GM12878 (cell line): ENCODE measurements around the gene EBF3. TPM values are rescaled to one million over a fixed set of nuclear protein-coding genes. Genes with fewer than 3 reads are reported as not detected.

ENCODE experiments used
- ATAC-seq: fragments of 200-7000 bp; cut with Tn5 transposase; 3 replicates; pipeline ENCODE4 v1.9.1; 2020; ENCODE audit warnings: mild to moderate bottlenecking, moderate library complexity
- BruUV-seq: library from RNA; stranded (reverse); fragments of 400-500 nt; replicated peaks from 2 replicates; lab custom pipeline; 2021; lab: Mats Ljungman, UMichigan
- CTCF ChIA-PET: fragments of 300-600 bp; sonication (Branson Sonifier 250); formaldehyde crosslinking; extraction: SDS; loops from one replicate; lab custom pipeline; 2021; ENCODE audit warnings: inconsistent platforms; lab: Yijun Ruan, JAX
- POLR2A ChIA-PET: fragments of 350-600 bp; formaldehyde crosslinking; extraction: SDS; loops from one replicate; lab custom pipeline; 2021; ENCODE audit warnings: inconsistent platforms; lab: Charles Lee
- RAD21 ChIA-PET: fragments of 300-600 bp; sonication (Branson Sonifier 250); formaldehyde crosslinking; loops from one replicate; lab custom pipeline; 2023; ENCODE audit warnings: antibody characterized with exemption; ENCODE audit not compliant: unreplicated experiment; lab: Charles Lee
- SMC1A ChIA-PET: fragments of 300-600 bp; sonication (Branson Sonifier 250); formaldehyde crosslinking; loops from one replicate; lab custom pipeline; 2023; ENCODE audit not compliant: unreplicated experiment, uncharacterized antibody; lab: Charles Lee
- DNase-seq: peaks from one replicate; pipeline ENCODE4 v3.0.0-alpha.2; 2011; ENCODE audit warnings: low read depth, low spot score
- FAIRE-seq: peaks from 3 replicates; lab custom pipeline; 2011; peaks lifted over from hg19 to GRCh38; lab: Jason Lieb, UNC
- H2AFZ ChIP-seq: 2 replicates; pipeline ENCODE4 v1.6.0; 2011; ENCODE audit warnings: low read depth, low read length, control low read depth; ENCODE audit not compliant: control insufficient read depth
- H3K27ac ChIP-seq: 2 replicates; pipeline ENCODE4 v1.5.1; 2011; ENCODE audit warnings: control low read depth; ENCODE audit not compliant: control insufficient read depth, insufficient read depth
- H3K27me3 ChIP-seq, 2 experiments: replicated peaks in 1 of 2; 2 replicates each; pipeline versions ENCODE4 v1.6.0 to v1.6.1; 2011; ENCODE audit warnings: low read length in 1 of 2; ENCODE audit not compliant: control insufficient read depth in 2 of 2, insufficient read depth in 2 of 2
- H3K36me3 ChIP-seq, 2 experiments: 2 replicates each; pipeline ENCODE4 v1.5.1; 2011; ENCODE audit warnings: low read length in 1 of 2; ENCODE audit not compliant: control insufficient read depth in 2 of 2, insufficient read depth in 2 of 2
- H3K4me1 ChIP-seq: 2 replicates; pipeline ENCODE4 v1.6.1; 2011; ENCODE audit warnings: mild to moderate bottlenecking, low read length, moderate library complexity, mixed read lengths; ENCODE audit not compliant: control insufficient read depth, insufficient read depth
- H3K4me2 ChIP-seq: 2 replicates; pipeline ENCODE4 v1.6.0; 2011; ENCODE audit warnings: control low read depth; ENCODE audit not compliant: control insufficient read depth, insufficient read depth
- H3K4me3 ChIP-seq: fragments of 200-600 bp; sonication (generic); 2 replicates; pipeline ENCODE4 v1.5.1; 2016
- H3K79me2 ChIP-seq: 2 replicates; pipeline ENCODE4 v1.6.0; 2011; ENCODE audit warnings: low read length; ENCODE audit not compliant: control insufficient read depth, insufficient read depth
- H3K9ac ChIP-seq: 2 replicates; pipeline ENCODE4 v1.8.0; 2011; ENCODE audit warnings: low read length, control low read depth, mixed read lengths; ENCODE audit not compliant: control insufficient read depth, insufficient read depth
- H3K9me3 ChIP-seq: replicated peaks from 3 replicates; pipeline ENCODE4 v1.5.1; 2011; ENCODE audit warnings: mild to moderate bottlenecking, low read length; ENCODE audit not compliant: control insufficient read depth, insufficient read depth
- H4K20me1 ChIP-seq: 2 replicates; pipeline ENCODE4 v1.6.0; 2011; ENCODE audit not compliant: control insufficient read depth, insufficient read depth
- BCL11A ChIP-seq: IDR thresholded peaks from 2 replicates; pipeline ENCODE4 v1.6.1; 2011; ENCODE audit warnings: low read depth, low read length
- NR2C1 ChIP-seq: fragments of 450-650 bp; IDR thresholded peaks from 2 replicates; pipeline ENCODE4 v1.6.1; 2017; ENCODE audit warnings: antibody characterized with exemption, mild to moderate bottlenecking, moderate library complexity
- RB1 ChIP-seq: fragments of 450-650 bp; formaldehyde crosslinking; IDR thresholded peaks from 2 replicates; pipeline ENCODE4 v1.6.1; 2017; ENCODE audit warnings: mild to moderate bottlenecking, borderline replicate concordance
- SIN3A ChIP-seq: IDR thresholded peaks from 2 replicates; pipeline ENCODE4 v1.6.1; 2012; ENCODE audit warnings: low read depth, low read length, improper control_type of control experiment
- SMC3 ChIP-seq: IDR thresholded peaks from 2 replicates; pipeline ENCODE4 v1.6.1; 2011; ENCODE audit warnings: low read length, improper control_type of control experiment, borderline replicate concordance
- STAT3 ChIP-seq: IDR thresholded peaks from 2 replicates; pipeline ENCODE4 v1.6.1; 2011; ENCODE audit warnings: low read depth, low read length, improper control_type of control experiment
- TCF3 ChIP-seq: IDR thresholded peaks from 2 replicates; pipeline ENCODE4 v1.6.1; 2012; ENCODE audit warnings: low read depth, mild to moderate bottlenecking, low read length, borderline replicate concordance; ENCODE audit not compliant: insufficient read depth
- WGBS: methylation state at CpG from one replicate; pipeline ENCODE4 v1.1.6; 2016; ENCODE audit warnings: low lambda C conversion rate; ENCODE audit not compliant: insufficient replicate concordance, insufficient coverage; ENCODE audit errors: missing lambda C conversion rate; 5-methylcytosine and 5-hydroxymethylcytosine counted together
- in situ Hi-C: fragments of 300-500 bp; cut with MboI; formaldehyde crosslinking; loops from 9 replicates; pipeline ENCODE4 v1.14.3; 2018; ENCODE audit warnings: mixed read lengths
- intact Hi-C: fragments of 100-400 bp; cut with micrococcal nuclease; formaldehyde crosslinking; loops from one replicate; pipeline ENCODE4 v1.14.2; 2022; ENCODE audit not compliant: unreplicated experiment
- polyA plus RNA-seq, 11 experiments: library from polyadenylated mRNA; depleted of rRNA in 4 of 11; unstranded in 6 of 11; stranded (reverse) in 5 of 11; fragments of >200 nt; fragmentation: Nextera tagmentation in 4 of 11; fragmentation: Illumina TruSeq in 1 of 11; extraction: Ambion mirVana in 4 of 11; extraction: Trizol in 1 of 11; gene quantifications; 1 replicate in 1 of 11; 2 replicates in 10 of 11; pipeline versions ENCODE4 v1.2.1 to v1.2.3, GENCODE V29; 2011 to 2016; ENCODE audit warnings: inconsistent platforms in 2 of 11, missing spikeins in 2 of 11, low read depth in 1 of 11
- total RNA-seq, 4 experiments: library from RNA; depleted of rRNA in 3 of 4; stranded (reverse); fragments of >200 nt in 3 of 4; fragmentation: Illumina TruSeq in 1 of 4; extraction: Trizol in 1 of 4; gene quantifications; 2 replicates each; pipeline versions ENCODE4 v1.2.1 to v1.2.3, GENCODE V29; 2013 to 2021
- TF ChIP-seq, protein P1 (sequence below): IDR thresholded peaks from 2 replicates; pipeline ENCODE4 v1.6.1; 2012; ENCODE audit warnings: improper control_type of control experiment, low read depth, low read length; ENCODE audit not compliant: insufficient replicate concordance
- TF ChIP-seq, protein P2 (sequence below): fragments of 450-650 bp; IDR thresholded peaks from 2 replicates; pipeline ENCODE4 v1.6.1; 2018; ENCODE audit warnings: mild to moderate bottlenecking, low read depth, moderate library complexity; ENCODE audit not compliant: partially characterized antibody

Gene EBF3
- total and polyA plus RNA-seq, 10 of the 15 experiments (the other 5 are each of a cell fraction or from before 2014, with no cell fraction given): not detected

DNA sequence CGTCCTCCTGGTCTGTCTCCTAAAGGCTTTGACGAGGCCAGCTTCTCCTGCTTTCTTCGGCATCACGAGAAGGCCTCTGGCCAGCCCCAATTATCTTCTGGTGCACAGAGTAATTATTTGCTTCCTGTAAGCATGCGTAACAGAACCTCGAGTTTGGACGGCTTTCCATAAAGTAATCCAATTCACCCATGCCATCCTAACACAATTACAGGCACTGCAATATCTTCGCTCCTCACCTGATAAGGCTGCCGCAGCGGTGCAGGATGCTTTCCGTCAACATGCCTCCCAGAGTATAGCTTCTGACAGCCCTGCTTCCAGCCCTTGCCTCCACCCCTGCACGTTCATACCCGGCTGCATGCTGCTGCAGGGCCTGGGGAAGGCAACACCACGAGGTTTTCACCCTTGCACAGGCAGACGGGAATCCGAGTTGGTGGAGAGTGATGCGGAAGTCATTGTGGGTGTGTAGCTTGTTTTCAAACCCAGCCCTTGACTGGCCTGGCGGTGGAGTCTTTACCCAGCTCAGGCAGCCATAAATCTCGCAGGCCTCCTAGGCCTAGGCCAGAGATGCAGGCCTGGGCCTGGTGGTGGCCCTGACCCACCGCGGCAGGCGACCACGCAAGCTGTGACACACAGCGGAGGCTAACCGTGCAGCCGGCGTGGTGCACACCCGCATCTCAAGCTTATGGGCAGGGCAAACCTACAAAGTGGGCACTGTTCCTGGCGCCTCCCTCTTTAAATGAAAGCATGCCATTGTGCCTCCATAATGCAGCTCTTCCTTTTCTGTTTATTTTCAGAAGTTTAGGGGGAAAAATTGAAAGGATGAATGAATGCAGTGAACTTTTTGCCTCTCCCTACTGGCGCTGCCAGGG is 12.7 kb downstream of the EBF3 start:
- TF ChIP-seq SMC3 (no peak), RB1 (no peak), BCL11A (no peak), TCF3 (no peak)
- H3K27me3 ChIP-seq: no peaks in the 10 kb centered on the region; a peak in 1 of 4 replicates
- H3K9me3 ChIP-seq: no peaks in the 10 kb centered on the region
- 64% methylated on average over 30 of the region's 30 CpGs for WGBS
- in situ Hi-C loops (no loop called here), intact Hi-C loops (no loop called here)
- H4K20me1 ChIP-seq: no peaks in the 10 kb centered on the region
- H3K4me3 ChIP-seq: no peak overlapping the region
- no peak overlapping the region for H3K9ac ChIP-seq
- ATAC-seq (no peak), DNase-seq (no peak), FAIRE-seq (no peak)
- H3K79me2 ChIP-seq: no peaks in the 10 kb centered on the region
- H3K4me1 ChIP-seq: no peaks in the 10 kb centered on the region
- no peaks in the 10 kb centered on the region for H3K36me3 ChIP-seq
- no peak overlapping the region for H2AFZ ChIP-seq
- SMC1A ChIA-PET: no interaction called here
- BruUV-seq: no TSS peak
- RAD21 ChIA-PET: no interaction called here
- CTCF ChIA-PET: no interaction called here
- no peak overlapping the region for H3K27ac ChIP-seq
- POLR2A ChIA-PET: no interaction called here
- H3K4me2 ChIP-seq: no peak overlapping the region

DNA sequence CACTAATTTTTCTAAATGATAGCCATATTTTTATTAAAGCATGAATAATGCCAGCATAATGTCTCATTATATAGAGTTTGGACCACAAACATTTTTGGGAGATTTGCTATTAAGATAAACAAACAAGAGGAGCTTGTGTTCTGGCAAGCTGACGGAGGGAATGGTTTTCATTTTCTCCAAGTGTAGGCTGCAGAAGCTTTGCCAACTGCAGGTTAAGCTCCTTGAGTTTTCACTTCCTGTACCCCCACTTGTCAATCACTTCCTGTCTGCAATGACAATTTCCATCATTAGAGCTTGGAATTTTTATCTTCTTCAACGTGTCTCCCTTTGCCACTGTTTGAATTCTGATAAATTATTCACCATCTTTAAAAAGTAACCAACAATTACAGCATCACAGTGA is 13.4 kb downstream of the EBF3 start:
- BruUV-seq: no TSS peak
- ChIA-PET SMC1A (no interaction called here), CTCF (no interaction called here), RAD21 (no interaction called here), POLR2A (no interaction called here)
- intact Hi-C loops (no loop called here), in situ Hi-C loops (no loop called here)
- H3K9me3 ChIP-seq: no peaks in the 10 kb centered on the region
- no peak overlapping the region for H3K27ac ChIP-seq
- no peak for DNase-seq
- no peak overlapping the region for H2AFZ ChIP-seq
- no peaks in the 10 kb centered on the region for H3K79me2 ChIP-seq
- no peak for FAIRE-seq
- no peaks in the 10 kb centered on the region for H4K20me1 ChIP-seq
- no peaks in the 10 kb centered on the region for H3K36me3 ChIP-seq
- no peak overlapping the region for H3K4me2 ChIP-seq
- no peak overlapping the region for H3K9ac ChIP-seq
- no peak overlapping the region for H3K4me3 ChIP-seq
- no peak for ATAC-seq
- 0% methylated on average over 2 of the region's 2 CpGs for WGBS
- H3K4me1 ChIP-seq: no peaks in the 10 kb centered on the region
- no peaks in the 10 kb centered on the region for H3K27me3 ChIP-seq
- TF ChIP-seq STAT3: no peak
- TF ChIP-seq NR2C1: no peak
- TF ChIP-seq, protein P1, sequence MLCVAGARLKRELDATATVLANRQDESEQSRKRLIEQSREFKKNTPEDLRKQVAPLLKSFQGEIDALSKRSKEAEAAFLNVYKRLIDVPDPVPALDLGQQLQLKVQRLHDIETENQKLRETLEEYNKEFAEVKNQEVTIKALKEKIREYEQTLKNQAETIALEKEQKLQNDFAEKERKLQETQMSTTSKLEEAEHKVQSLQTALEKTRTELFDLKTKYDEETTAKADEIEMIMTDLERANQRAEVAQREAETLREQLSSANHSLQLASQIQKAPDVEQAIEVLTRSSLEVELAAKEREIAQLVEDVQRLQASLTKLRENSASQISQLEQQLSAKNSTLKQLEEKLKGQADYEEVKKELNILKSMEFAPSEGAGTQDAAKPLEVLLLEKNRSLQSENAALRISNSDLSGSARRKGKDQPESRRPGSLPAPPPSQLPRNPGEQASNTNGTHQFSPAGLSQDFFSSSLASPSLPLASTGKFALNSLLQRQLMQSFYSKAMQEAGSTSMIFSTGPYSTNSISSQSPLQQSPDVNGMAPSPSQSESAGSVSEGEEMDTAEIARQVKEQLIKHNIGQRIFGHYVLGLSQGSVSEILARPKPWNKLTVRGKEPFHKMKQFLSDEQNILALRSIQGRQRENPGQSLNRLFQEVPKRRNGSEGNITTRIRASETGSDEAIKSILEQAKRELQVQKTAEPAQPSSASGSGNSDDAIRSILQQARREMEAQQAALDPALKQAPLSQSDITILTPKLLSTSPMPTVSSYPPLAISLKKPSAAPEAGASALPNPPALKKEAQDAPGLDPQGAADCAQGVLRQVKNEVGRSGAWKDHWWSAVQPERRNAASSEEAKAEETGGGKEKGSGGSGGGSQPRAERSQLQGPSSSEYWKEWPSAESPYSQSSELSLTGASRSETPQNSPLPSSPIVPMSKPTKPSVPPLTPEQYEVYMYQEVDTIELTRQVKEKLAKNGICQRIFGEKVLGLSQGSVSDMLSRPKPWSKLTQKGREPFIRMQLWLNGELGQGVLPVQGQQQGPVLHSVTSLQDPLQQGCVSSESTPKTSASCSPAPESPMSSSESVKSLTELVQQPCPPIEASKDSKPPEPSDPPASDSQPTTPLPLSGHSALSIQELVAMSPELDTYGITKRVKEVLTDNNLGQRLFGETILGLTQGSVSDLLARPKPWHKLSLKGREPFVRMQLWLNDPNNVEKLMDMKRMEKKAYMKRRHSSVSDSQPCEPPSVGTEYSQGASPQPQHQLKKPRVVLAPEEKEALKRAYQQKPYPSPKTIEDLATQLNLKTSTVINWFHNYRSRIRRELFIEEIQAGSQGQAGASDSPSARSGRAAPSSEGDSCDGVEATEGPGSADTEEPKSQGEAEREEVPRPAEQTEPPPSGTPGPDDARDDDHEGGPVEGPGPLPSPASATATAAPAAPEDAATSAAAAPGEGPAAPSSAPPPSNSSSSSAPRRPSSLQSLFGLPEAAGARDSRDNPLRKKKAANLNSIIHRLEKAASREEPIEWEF: no peak
- no peak for TF ChIP-seq SIN3A
- TF ChIP-seq, protein P2, sequence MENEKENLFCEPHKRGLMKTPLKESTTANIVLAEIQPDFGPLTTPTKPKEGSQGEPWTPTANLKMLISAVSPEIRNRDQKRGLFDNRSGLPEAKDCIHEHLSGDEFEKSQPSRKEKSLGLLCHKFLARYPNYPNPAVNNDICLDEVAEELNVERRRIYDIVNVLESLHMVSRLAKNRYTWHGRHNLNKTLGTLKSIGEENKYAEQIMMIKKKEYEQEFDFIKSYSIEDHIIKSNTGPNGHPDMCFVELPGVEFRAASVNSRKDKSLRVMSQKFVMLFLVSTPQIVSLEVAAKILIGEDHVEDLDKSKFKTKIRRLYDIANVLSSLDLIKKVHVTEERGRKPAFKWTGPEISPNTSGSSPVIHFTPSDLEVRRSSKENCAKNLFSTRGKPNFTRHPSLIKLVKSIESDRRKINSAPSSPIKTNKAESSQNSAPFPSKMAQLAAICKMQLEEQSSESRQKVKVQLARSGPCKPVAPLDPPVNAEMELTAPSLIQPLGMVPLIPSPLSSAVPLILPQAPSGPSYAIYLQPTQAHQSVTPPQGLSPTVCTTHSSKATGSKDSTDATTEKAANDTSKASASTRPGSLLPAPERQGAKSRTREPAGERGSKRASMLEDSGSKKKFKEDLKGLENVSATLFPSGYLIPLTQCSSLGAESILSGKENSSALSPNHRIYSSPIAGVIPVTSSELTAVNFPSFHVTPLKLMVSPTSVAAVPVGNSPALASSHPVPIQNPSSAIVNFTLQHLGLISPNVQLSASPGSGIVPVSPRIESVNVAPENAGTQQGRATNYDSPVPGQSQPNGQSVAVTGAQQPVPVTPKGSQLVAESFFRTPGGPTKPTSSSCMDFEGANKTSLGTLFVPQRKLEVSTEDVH: no peak
